ENCODE measurements around the gene TWF2. TPM values are rescaled to one million over a fixed set of nuclear protein-coding genes. Genes with fewer than 3 reads are reported as not detected.
A peak's percentile ranks its signal among the peaks of the same experiment; 100 is the strongest.

TWF2 gene
- total and polyA plus RNA-seq, 2 of the 13 experiments (the other 11 are each of a cell fraction or from before 2014, with no cell fraction given), result 45.5 to 108 TPM

- in situ Hi-C loops (cut with HindIII; ENCODE audit: extremely low pct_ligation_motif_present, low pct_unique_long_range_greater_than_20kb) (no loop called here), intact Hi-C loops (cut with micrococcal nuclease; ENCODE audit: unreplicated experiment) (loop anchor here (2.0 kb wide), 1 partner anchor 57 kb away; the partner anchor contains the start of gene POC1A)
- H3K9ac ChIP-seq (ENCODE audit: insufficient read depth, low read depth, low read length), result peak overlapping the region; percentile 17; the same call in 1 of the 2 replicates
- H3K4me3 ChIP-seq (replicated peaks in 1 of 3; ENCODE audit: insufficient read depth in 1 of 3, low read depth in 2 of 3, low read length in 3 of 3), result no peak overlapping the region
- H4K20me1 ChIP-seq (ENCODE audit: insufficient read depth, low read length), result no peaks in the 10 kb centered on the region
- H3K36me3 ChIP-seq (replicated peaks in 1 of 2; ENCODE audit: control insufficient read depth in 1 of 2, insufficient read depth in 2 of 2, low read length in 2 of 2), result peaks cover 22 to 68% of the 10 kb centered on the region in 2 experiments
- no peaks in the 10 kb centered on the region for H3K79me2 ChIP-seq (ENCODE audit: insufficient read depth, low read length)
- 94% methylated on average over 18 of the region's 18 CpGs for WGBS (ENCODE audit: low lambda C conversion rate)
- no peak overlapping the region for H2AFZ ChIP-seq (ENCODE audit: low read length)
- ATAC-seq, result peak; percentile 15
- TSS peak; percentile 53 for BruUV-seq (replicated peaks)
- H3K27ac ChIP-seq (ENCODE audit: extremely low read length, insufficient read depth, low read length), result peak overlapping the region; percentile 77
- peaks cover 57% of the 10 kb centered on the region for H3K4me1 ChIP-seq (ENCODE audit: insufficient read depth, low read length)
- H3K27me3 ChIP-seq (ENCODE audit: control insufficient read depth in 1 of 2, insufficient read depth in 2 of 2, low read length in 2 of 2), result no peaks in the 10 kb centered on the region
- no peak for DNase-seq (ENCODE audit: low spot score)
- POLR2A ChIA-PET, result interaction anchor here (1.0 to 1.5 kb wide), 5 partner anchors 9 to 78 kb away, joined by 3 to 6 read pairs (median 3); no protein-coding TSS in a partner anchor
- H3K9me3 ChIP-seq (ENCODE audit: low read length), result no peaks in the 10 kb centered on the region
- CTCF ChIA-PET (ENCODE audit: low intra/inter-chr PET ratio, low total read pairs), result no interaction called here
- H3K4me2 ChIP-seq (ENCODE audit: low read depth, low read length), result no peak overlapping the region
- FAIRE-seq, result peak; percentile 37
- no peak for TF ChIP-seq CHD4 (IDR thresholded peaks at IDR 0.05; ENCODE audit: borderline replicate concordance, low read length)
- TF ChIP-seq ZNF746 (CRISPR knock-in tag; IDR thresholded peaks at IDR 0.05), result peak; percentile 12; the same call in 1 of the 2 replicates
- TF ChIP-seq ZNF326 (CRISPR knock-in tag; IDR thresholded peaks at IDR 0.05; ENCODE audit: borderline replicate concordance), result no peak
- no peak for TF ChIP-seq E2F5 (CRISPR knock-in tag; conservative IDR thresholded peaks at IDR 0.05)
- TF ChIP-seq ZFAT (CRISPR knock-in tag; conservative IDR thresholded peaks at IDR 0.05), result no peak
- TF ChIP-seq ZNF878 (CRISPR knock-in tag; IDR thresholded peaks at IDR 0.05), result no peak
- TF ChIP-seq ZNF432 (CRISPR knock-in tag; IDR thresholded peaks at IDR 0.05; ENCODE audit: borderline replicate concordance), result no peak
- no peak for TF ChIP-seq ZNF530 (CRISPR knock-in tag; IDR thresholded peaks at IDR 0.05; ENCODE audit: low read depth)
- TF ChIP-seq ZBTB7A (CRISPR knock-in tag; IDR thresholded peaks at IDR 0.05), result 0 out of 2 replicates have a peak, but pooled peaks have one; percentile 15
- TF ChIP-seq ONECUT2 (CRISPR knock-in tag; IDR thresholded peaks at IDR 0.05), result no peak
- TF ChIP-seq KDM6A (CRISPR knock-in tag; IDR thresholded peaks at IDR 0.05; ENCODE audit: low read depth), result no peak
- TF ChIP-seq ZBTB8A (CRISPR knock-in tag; IDR thresholded peaks at IDR 0.05; ENCODE audit: borderline replicate concordance, low read depth), result no peak
- 0 out of 2 replicates have a peak, but pooled peaks have one; percentile 8 for TF ChIP-seq ZMYM2 (CRISPR knock-in tag; IDR thresholded peaks at IDR 0.05)
- TF ChIP-seq RXRB (CRISPR knock-in tag; IDR thresholded peaks at IDR 0.05; ENCODE audit: borderline replicate concordance), result peak; percentile 44; the same call in 1 of the 2 replicates
- TF ChIP-seq THAP8 (CRISPR knock-in tag; IDR thresholded peaks at IDR 0.05; ENCODE audit: borderline replicate concordance), result no peak
- TF ChIP-seq ZNF3 (CRISPR knock-in tag; IDR thresholded peaks at IDR 0.05), result no peak
- TF ChIP-seq HMGXB4 (CRISPR knock-in tag; IDR thresholded peaks at IDR 0.05; ENCODE audit: borderline replicate concordance in 1 of 2, low read depth in 1 of 2), result no peak
- 0 out of 2 replicates have a peak, but pooled peaks have one; percentile 25 for TF ChIP-seq THRA (CRISPR knock-in tag; IDR thresholded peaks at IDR 0.05; ENCODE audit: borderline replicate concordance)
- no peak for TF ChIP-seq U2AF2 (IDR thresholded peaks at IDR 0.05; ENCODE audit: low read depth, low read length)
- TF ChIP-seq MXI1 (IDR thresholded peaks at IDR 0.05; ENCODE audit: borderline replicate concordance, low read depth, low read length), result no peak
These were observed 27.6 kb downstream of the TWF2 start for GRCh38 chr3:52211268-52211891.
